Measurements from ENCODE around the gene RPRD2. TPM values are rescaled to one million over a fixed set of nuclear protein-coding genes. Genes with fewer than 3 reads are reported as not detected.
A peak's percentile ranks its signal among the peaks of the same experiment; 100 is the strongest.

RPRD2 gene
- total and polyA plus RNA-seq, 9 of the 15 experiments (the other 6 are each of a cell fraction or from before 2014, with no cell fraction given), result 1.5 to 21.6 (median 7.7) TPM

DNA sequence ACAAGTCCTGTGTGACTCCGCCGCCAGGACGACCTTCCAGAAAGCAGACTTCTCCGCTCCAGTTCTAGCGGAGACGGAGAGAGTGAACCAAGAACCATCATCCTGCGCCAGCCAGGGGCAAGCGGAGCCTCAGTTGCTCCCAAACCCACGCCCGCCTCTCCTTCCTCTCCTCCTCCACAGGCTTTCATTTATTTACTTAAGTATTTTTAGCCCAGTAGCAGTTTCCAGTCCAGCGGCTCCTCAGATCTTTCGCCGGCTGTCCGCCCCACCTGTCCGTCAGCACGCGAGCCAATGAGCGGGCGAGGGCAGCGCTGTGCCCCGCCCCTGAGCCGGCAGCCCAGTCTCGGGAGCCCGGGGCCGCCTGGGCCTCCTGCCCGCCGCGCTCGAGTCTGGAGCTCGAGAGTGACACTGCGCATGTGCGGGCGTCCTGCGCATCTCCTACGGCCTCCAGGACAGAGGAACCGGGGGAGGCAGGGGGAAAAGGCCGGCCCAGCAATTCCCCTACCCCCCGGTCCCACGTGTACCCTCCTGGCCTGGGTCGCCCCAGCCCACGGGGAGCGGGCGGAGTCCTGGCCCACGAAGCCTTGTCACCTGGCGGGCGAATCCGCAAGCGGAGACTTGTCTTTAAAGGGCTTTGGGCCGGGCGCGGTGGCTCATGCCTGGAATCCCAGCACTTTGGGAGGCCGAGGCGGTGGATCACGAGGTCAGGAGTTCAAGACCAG is 151.5 kb downstream of the RPRD2 start, which contains the start of gene FALEC (continued):
- TF ChIP-seq, protein P1, sequence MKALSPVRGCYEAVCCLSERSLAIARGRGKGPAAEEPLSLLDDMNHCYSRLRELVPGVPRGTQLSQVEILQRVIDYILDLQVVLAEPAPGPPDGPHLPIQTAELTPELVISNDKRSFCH (CRISPR knock-in tag; IDR thresholded peaks at IDR 0.05), result no peak
- TF ChIP-seq, protein P1 (tag; IDR thresholded peaks at IDR 0.05), result no peak
- TF ChIP-seq CHCHD3 (CRISPR knock-in tag; IDR thresholded peaks at IDR 0.05) (no peak), HDAC2 (IDR thresholded peaks at IDR 0.05) (peak; percentile 66; the same call in 1 of the 2 replicates), E2F1 (CRISPR knock-in tag; IDR thresholded peaks at IDR 0.05) (peak; percentile 49; the same call in 1 of the 2 replicates), KDM5B (IDR thresholded peaks at IDR 0.05; ENCODE audit: insufficient replicate concordance, low read depth, low read length) (peak; percentile 55), SUPT5H (IDR thresholded peaks at IDR 0.05) (peak; percentile 56), ASH1L (IDR thresholded peaks at IDR 0.05; ENCODE audit: borderline replicate concordance, low read depth, partially characterized antibody) (no peak), POU5F1 (IDR thresholded peaks at IDR 0.05; ENCODE audit: borderline replicate concordance, low read depth, low read length, partially characterized antibody) (peak; percentile 33), ZNF263 (CRISPR knock-in tag; IDR thresholded peaks at IDR 0.05; ENCODE audit: borderline replicate concordance) (no peak), ZNF592 (IDR thresholded peaks at IDR 0.05) (no peak), ZNF146 (CRISPR knock-in tag; IDR thresholded peaks at IDR 0.05; ENCODE audit: unreplicated experiment) (no peak), ELF2 (CRISPR knock-in tag; IDR thresholded peaks at IDR 0.05) (no peak)
- TF ChIP-seq, protein P2, sequence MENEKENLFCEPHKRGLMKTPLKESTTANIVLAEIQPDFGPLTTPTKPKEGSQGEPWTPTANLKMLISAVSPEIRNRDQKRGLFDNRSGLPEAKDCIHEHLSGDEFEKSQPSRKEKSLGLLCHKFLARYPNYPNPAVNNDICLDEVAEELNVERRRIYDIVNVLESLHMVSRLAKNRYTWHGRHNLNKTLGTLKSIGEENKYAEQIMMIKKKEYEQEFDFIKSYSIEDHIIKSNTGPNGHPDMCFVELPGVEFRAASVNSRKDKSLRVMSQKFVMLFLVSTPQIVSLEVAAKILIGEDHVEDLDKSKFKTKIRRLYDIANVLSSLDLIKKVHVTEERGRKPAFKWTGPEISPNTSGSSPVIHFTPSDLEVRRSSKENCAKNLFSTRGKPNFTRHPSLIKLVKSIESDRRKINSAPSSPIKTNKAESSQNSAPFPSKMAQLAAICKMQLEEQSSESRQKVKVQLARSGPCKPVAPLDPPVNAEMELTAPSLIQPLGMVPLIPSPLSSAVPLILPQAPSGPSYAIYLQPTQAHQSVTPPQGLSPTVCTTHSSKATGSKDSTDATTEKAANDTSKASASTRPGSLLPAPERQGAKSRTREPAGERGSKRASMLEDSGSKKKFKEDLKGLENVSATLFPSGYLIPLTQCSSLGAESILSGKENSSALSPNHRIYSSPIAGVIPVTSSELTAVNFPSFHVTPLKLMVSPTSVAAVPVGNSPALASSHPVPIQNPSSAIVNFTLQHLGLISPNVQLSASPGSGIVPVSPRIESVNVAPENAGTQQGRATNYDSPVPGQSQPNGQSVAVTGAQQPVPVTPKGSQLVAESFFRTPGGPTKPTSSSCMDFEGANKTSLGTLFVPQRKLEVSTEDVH (IDR thresholded peaks at IDR 0.05; ENCODE audit: low read depth, partially characterized antibody), result no peak
- TF ChIP-seq, protein P3, sequence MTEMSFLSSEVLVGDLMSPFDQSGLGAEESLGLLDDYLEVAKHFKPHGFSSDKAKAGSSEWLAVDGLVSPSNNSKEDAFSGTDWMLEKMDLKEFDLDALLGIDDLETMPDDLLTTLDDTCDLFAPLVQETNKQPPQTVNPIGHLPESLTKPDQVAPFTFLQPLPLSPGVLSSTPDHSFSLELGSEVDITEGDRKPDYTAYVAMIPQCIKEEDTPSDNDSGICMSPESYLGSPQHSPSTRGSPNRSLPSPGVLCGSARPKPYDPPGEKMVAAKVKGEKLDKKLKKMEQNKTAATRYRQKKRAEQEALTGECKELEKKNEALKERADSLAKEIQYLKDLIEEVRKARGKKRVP (CRISPR knock-in tag; IDR thresholded peaks at IDR 0.05), result peak; percentile 14; the same call in 1 of the 2 replicates
- TF ChIP-seq, protein P4, sequence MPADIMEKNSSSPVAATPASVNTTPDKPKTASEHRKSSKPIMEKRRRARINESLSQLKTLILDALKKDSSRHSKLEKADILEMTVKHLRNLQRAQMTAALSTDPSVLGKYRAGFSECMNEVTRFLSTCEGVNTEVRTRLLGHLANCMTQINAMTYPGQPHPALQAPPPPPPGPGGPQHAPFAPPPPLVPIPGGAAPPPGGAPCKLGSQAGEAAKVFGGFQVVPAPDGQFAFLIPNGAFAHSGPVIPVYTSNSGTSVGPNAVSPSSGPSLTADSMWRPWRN (IDR thresholded peaks at IDR 0.05; ENCODE audit: low read depth), result no peak
